Iris pigment epithelial cell (primary cell): ENCODE results near the gene CRB1.
"Not testable (repeated sequence)": the region's sequence is repeated elsewhere in the genome, so short reads cannot be mapped to it uniquely, and the experiment has no call there.

Source experiments
- DNase-seq: peaks from one replicate; pipeline ENCODE4 v3.0.0-alpha.2; 2011; ENCODE audit warnings: low read depth

Gene CRB1

DNA sequence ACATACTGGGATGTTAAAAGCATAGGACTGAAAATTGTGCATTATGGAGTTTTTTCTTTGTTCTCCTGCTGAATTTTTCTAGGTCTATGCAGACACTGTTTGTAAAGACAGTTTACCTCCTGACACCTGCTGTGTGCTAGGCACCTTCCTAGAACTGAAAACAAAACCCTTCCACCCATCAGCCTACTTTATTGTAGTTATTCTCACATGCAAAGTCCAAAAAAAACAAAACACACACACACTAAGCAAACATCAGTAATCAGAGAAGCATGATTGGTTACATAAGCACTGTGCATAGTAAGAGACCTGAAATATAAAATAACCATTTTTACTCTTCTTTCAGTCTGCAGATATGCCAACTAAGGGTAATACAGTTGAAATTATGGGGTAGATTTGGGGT is 195.1 kb downstream of the CRB1 start:
- DNase-seq, result no peak

DNA sequence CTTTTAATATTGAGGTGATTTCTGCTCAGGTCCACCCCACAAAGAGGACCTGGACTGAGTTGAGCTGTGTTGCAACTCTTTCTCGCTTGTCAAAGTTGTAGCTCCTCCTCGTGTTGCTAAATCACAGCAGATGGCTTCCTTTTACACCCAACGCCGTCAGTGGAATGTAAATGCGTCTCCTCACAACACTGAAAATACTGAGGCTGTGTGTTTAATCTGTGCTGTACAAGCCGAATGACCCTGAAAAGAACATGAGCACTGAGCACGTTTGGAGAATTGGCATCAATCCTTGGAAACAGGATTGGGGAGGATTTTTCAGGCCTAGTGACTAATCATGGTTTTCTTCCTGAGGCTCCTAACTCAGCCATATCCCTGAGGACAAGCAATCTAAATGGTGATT is 196.0 kb downstream of the CRB1 start:
- peak; percentile 83 for DNase-seq

DNA sequence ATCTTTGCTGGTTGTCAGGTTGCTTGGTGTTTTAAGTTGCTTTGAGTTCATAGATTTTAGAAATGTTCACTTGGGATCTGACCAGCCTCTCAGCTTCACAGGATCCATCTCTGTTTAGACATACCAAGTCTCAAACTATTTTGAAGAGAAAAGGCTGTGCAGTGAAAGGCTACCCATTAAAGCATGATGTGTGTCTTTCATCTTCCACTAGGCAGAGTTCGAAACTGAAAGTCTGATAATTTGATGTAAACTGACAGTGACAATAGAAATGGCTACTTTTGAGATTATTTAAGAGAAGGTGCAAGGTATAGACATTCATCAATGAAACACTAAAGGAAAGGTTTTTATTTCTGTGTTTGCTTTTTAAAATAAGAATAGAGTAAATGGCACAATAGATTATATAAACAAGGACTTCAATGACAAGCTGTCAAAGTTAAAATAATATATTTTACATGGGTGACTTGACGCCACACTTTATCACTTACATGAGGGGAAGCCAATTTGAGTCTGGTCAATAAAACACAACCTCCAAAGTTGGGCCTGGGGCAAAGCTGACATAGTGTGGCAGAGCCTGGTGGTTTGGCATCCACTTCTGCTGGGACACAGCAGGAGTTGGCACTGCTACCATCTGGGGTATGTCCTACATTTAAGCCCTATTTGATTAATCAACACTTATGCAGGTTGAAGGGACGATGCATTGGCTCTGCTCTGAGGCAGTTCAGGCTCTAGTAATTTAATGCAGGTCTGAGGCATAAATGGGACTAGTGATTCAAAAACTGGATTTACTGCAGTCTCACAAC is 197.7 kb downstream of the CRB1 start:
- no peak for DNase-seq

DNA sequence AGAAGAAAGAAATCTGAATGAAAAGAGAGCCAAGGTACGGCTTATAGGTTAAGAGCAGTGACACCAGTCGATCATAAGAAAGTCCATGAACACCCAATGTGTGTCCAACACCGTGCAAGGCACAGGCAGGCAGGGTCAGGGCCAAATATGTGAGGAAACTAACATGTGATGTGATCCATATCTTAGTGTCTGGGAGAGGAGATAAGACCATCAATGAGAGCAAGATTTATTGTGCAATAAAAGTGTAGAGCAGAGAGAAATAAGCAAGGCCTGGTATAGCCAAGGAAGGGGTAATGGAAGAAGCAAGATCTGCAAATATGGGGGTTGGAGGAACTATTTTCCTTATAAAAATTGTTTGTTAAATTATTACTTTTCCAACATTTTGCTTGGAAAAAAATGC is 198.8 kb downstream of the CRB1 start:
- no peak for DNase-seq

DNA sequence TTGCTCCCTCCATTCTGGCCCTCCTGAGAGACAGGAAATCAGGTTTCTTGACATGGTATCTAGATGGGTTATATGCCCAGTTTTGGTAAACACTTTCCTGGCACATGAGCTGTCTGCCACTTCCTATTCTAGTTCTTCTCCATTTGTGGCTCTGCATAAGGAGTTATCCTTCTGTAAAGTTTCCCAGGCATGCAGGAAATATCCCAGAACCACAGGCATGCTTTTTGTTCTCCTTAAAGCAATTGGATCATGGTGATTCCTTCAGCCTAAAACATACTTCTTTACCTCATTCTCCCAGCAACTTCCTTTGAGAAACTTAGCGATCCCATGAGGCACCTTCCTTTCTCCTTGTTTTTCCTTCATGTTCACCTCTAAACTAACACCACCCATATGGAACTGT is 199.8 kb downstream of the CRB1 start:
- peak; percentile 22 for DNase-seq

DNA sequence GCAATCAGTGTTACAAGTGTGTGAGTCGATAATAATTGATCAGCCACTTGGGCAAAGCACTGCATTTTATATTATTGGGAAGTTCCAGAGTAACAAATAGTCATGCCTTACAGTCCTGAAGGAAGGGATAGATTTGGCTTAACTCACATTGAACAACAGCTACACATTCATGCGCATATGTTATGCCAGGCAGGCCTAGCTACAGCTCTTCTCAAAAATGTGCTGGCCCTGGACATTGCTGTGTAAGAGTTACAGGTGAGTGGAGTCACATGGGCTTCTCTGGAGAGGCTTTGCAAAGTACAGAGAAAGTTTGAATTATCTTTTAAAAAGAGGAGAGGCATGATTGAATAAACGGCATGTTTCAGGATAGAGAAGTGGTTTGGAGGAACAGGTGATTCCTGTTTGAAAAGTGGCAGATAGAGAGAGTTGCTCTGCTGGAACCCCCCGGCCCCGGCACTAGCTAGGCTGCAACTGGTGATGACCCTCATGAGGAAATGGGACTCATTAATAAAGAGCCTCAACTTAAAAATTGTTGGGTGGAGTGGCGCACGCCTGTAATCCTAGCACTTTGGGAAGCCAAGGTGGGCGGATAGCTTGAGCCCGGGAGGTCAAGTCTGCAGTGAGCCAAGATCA is 200.6 kb downstream of the CRB1 start:
- DNase-seq, result no peak

DNA sequence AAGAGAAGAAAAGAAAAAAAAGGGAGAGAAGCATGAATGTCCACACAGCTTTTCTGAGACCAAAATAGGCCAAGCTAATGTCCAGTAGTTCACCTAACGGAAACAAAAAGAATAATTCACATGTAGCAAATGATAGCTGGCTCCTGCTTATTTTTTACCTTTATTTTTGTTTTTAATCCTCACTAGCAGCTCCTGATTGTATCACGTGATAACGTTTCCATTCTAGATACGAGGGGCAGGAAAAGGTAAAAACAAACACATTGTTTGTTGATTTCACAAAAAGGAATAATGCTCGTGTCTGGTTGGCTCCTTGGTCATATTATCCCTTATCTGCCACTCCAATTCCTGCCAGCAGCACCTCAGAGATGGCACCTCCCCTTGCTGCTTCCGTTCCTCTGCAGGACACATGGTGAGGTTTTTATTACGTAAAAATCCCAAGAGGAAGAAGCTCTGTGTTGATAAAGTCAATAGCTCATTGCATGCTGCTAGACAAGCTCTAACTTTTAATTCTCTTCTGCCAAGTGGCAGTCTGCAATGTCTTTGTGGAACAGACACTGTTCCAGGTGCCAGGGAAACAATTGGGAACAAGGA is 201.7 kb downstream of the CRB1 start:
- no peak for DNase-seq

DNA sequence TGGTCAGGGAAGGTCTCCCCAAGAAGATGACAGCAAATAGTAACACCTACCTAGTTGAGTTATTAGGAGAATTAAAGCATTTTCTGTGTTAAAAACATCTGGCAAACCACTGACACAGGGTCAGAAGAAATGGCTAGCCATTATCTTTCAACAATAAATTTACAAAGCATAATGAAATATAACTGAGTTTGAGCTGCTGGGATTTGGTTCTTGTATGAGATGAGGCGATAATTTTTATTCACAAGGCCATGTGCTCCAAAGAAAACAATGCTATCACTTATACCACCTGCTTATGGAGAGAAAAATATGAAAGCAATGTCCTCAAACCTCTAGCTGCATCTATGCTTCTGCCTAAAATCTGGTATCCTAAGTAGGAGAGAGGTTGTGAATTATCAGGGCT is 202.3 kb downstream of the CRB1 start:
- DNase-seq, result no peak

DNA sequence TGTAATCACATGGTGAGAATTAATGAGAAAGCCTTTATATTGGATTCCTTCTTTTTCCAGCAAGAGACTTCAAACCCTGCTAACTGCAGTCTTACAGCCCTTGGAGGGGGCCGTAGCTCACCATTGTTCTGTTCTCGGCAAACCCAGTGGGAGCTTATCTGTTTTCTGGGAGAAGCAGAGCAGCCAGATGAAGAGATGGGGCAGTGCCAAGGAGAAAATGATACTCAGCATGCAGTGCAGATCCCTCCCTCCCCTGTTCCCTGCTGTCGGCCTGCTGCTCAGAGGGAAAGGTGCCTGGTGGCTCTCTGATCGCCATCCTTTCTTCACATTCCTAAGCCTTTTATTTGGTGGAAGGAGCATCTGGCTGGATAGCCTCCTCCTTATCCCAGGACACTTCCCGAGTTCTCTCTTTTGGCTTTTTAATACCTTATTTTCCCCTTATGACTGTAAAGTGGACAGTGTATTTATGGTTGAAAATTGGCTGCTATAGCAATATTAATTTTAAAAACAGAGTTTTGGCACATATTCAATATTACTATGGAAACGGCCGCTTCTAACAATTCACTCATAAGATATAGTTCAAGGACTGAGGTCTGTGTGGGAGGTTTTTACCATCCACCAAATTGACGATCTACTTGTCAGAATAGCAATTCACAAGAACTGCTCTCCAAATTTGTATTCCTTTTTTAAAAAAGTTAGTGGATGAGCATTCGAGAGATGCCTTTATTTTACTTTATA is 203.4 kb downstream of the CRB1 start:
- no peak for DNase-seq

DNA sequence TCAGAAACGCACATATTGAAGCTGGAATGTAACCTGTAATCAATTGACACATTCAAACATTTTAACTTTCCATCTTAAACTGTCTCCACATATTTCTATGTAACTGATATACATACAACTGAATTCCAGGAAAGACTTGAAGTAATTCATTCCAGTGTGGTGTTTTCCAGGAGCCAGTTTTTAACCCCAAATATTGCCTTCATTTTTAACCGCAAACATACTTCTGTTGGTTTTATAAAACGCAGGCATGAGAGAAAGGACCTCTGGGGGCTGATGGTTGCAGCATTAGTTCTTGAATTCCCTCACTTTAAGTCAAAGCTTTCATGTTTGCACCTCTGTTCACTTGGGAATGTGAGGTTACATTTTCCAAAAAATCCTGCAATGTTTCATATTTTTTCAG is 204.1 kb downstream of the CRB1 start:
- DNase-seq, result no peak

DNA sequence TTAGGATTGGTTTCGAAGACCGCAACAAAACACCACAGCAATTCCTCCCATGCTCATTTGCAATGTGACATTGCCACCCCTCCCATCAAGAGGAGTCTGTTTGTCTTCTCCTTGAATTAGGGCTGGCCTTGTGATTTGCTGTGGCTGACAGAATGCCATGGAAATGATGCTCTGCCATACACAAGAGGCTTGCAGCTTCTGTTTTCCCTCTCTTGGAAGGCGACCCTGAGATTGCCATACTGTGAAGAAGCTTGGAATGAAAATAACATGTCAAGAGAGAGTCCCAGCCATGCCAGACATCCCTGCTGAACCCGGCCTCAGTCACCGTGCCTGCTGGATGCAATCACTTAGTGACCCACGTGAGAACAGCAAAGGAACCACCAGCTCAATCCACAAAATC is 212.4 kb downstream of the CRB1 start:
- DNase-seq, result no peak

DNA sequence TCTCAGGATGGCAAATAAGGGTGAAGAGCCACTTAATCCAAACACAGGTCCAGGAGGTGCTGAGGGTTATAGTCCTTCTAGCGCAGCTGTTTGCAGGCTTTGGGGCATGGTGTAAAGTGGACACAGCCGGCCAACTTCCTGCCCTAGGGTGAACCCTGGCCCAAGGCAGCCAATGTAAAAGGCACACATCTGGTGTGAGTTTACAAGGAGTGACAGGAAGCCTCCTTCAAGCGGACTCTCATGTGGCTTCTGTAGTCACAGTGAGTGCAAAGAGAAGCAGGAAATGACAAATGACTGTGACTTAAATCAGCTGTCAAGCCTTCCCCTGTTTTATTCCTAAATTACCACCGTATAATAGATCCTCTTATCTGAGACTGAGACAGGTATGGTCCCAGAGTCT is 213.0 kb downstream of the CRB1 start:
- no peak for DNase-seq

DNA sequence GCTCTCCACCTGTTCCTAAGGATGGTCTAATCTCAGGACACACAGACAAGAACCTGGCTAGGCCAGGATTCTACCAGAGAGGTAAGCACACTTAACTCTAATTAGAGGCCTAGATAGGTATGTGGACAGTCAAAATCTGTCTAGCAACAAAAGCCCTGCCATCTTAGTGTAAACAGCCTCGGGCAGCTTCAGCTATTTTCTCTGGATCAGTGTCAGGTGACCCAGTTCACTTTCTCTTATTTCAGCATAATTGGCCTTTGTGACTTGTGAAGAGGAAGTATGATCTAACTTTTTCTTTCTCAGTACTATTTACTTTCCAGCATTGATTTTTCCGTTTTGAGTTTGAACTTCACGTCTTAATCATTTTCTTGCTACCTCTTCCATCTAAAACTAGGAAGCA is 217.7 kb downstream of the CRB1 start:
- DNase-seq, result no peak

DNA sequence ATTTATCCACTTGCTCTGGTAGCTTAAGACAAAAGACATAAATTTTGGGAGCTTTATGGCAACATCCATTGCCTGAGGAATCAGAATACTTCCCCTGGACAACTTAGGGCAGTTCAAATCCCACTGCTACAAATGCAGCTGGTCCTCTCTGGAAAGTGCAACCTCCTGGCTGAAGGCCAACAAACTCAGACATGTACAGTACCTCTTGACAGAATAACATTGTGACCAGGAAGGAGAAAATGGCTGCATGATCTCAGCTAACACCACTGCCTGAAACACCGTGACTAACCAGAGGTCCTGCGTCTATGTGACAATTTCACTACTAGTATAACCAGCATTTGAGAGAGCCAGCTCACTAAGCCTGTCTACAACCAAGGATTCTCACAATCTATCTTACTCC is 218.9 kb downstream of the CRB1 start:
- peak; percentile 21 for DNase-seq

DNA sequence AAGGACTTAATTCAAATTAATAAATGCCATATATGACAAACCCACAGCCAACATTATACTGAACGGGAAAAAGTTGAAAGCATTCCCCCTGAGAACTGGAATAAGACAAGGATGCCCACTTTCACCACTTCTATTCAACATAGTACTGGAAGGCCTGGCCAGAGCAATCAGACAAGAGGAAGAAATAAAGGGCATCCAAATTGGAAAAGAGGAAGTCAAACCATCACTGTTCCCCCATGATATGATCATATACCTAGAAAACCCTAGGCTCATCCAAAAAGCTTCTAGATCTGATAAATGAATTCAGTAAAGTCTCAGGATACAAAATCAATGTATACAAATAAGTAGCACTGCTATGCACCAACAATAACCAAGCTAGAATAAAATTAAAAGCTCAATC is 223.5 kb downstream of the CRB1 start:
- DNase-seq, result not testable (repeated sequence)

DNA sequence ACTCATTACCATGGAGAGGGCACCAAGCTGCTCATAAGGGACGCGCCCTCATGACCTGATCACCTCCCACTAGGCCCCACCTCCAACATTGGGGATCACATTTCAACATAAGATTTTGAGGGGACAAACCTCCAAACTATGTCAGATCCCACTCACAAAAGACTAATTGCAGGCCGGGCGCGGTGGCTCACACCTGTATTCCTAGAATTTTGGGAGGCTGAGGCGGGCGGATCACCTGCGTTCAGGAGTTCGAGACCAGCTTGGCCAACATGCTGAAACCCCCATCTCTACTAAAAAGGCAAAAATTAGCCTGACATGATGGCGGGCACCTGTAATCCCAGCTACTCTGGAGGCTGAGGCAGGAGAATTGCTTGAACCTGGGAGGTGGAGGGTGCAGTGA is 228.7 kb downstream of the CRB1 start:
- no peak for DNase-seq

DNA sequence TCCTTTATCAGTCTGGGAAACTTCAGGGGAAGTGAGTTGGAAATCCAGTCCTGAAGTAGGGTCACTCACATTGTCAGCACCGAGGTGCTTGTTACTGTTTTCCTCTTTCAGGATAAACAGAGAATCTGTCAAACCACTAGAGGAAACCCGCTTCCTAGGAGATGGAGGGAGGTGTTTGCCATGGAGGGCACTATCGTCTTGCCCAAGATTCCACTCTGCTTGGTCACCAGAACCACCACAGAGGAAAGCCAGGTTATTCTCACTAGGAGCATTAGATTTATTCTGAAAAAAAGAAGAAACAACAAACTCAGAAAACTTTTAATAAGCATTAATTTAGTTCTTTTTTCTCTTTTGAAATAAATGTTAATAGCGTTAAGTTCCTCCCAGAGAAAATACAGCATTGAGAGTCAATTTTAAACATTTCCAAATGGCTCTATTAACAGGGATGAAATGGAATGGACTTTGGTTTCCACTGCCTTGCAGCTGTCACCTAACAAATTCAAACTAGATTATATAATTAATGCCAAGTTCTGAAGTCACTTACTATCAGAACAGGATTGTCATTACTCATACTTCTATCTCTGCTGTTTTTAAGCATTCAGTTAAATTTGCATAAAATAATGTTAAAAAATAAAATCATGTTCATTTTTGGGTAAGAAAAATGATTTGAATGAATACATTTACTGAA is 242.8 kb downstream of the CRB1 start:
- no peak for DNase-seq

DNA sequence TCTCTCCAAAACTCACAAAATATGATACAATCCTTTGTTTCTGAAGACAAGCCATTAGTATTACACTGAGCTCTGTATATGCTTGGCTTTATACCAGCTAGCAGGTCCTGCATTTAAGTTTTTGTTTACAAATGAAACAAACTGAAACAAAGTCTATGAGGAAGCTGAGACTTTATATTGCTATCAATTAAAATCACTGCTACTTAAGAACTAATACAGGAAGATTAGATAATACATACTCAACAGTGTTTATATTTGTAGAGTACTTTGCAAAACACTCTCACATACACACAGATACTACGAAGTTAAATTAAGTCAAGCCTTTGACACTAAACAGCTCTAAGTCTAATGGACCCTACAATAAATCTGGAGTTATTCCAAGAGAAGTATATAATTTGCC is 247.4 kb downstream of the CRB1 start:
- DNase-seq, result no peak

DNA sequence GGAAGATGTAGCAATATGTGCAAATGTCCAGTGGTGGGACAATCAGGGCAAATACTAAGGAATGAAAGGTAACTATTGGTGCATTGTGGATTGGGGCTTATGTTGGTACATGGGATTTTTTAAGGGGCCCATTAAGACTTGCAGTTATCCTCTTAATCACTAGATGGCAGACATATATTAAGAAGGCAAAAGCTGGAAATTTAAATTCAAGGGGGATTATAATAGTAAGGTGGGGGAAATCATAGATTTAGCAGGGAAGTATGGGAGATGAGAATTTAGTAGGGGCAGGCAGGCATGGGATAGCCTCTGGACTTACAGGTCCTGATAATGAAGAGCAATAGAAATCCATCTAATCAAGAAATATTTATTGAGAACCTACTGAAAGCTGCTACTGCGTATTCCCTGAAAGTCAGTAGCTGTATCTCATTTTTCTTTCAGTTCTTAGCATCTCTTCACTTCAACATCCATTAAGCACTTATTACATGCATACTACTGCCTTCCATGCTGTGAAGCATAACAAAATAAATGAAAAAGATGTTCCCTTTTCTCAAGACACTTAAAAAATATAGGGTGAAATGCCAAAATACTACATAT is 251.8 kb downstream of the CRB1 start:
- DNase-seq, result peak; percentile 21

DNA sequence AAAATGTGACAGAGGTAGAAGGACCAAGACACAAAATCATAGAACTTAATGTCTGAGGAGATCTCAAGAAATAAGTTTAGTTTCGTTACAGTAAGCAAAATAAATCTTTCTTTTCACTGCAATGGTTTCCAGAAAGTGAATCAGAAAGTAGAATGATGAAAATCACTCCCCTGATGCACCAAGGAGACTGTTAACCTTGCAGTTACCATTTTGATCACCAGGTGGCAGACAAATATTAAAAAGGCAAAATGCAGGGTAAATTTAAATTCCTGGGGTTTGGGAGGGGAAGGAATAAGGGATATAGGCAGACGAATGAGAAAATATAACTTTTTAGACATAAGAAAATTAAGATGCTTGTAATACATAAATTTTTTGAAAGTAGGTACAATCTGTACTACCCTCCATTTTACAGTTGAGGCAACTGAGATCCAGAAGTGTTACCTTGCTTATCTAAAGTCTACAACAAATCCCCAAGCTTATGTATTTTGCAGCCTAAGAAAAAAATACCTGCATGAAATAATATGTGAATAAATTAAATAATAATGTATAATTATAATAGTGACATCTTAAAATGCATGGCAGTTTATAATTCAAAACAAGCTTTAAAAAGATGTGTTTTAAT is 253.2 kb downstream of the CRB1 start:
- DNase-seq, result peak; percentile 39

DNA sequence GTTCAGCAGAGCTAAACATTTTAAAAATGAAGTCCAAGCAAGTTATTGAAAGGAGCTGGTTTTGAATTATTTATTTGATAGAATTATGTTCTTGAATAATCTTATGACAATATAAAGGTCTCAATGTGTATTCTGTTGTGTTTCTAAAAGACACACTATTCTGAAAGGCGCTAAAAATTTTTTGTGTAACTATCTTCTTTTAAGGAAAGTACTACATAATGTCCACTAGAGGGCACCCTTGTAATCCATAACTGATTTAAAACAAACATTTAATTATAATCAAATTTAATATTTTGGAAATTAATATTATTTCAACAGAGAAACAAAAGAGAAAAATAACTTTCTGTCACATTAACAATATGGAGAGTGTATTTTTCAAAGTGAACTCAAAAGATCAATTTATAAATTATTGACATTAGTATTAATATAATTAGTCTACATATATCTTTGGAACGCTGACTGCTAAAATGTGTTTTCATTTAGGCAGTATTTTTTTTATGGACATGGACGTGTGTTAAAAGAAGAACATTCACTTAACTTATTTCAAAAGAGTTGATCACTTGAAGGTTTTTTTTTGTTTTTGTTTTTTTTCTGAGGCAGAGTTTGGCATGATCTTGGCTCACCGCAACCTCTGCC is 258.8 kb downstream of the CRB1 start:
- DNase-seq, result peak; percentile 29
